ENCODE results near the gene GUCY1A2. TPM values are rescaled to one million over a fixed set of nuclear protein-coding genes. Genes with fewer than 3 reads are reported as not detected.

The GUCY1A2 gene
- total and polyA plus RNA-seq, 2 donors from 2014 or later = 0.75 to 16.1 TPM

DNA sequence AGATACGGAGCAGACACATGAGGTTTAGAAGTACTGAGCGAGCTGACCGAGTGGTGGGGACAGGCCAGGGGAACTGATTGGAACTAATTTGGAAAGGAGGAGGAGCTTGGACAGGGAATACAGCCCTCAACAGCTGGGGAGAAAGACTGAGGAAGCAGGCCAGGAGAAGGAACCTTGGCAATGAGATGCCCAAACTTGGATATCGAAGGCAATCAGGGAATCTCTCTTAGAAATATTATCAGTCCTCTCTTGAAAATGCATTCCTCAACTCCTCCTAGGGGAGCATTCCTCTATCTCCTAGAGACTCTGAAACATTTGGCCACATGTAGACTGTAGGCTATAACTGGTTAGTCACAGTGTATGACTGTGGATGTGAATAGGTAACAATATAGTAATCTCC, 284.6 kb downstream of the GUCY1A2 start:
- Histone ChIP-seq H3K4me1 (ENCODE audit: control insufficient read depth in 2 of 3, insufficient read depth in 2 of 3, low read depth in 1 of 3, low read length in 3 of 3) (no peaks in the 10 kb centered on the region), H3K36me3 (ENCODE audit: control insufficient read depth in 2 of 3, insufficient read depth in 3 of 3, low read length in 3 of 3) (no peaks in the 10 kb centered on the region), H3K27ac (ENCODE audit: low read depth in 2 of 2, low read length in 2 of 2) (no peak overlapping the region), H3K9me3 (ENCODE audit: control insufficient read depth in 2 of 3, insufficient read depth in 1 of 3, low read length in 3 of 3) (no peaks in the 10 kb centered on the region), H3K9ac (ENCODE audit: low read length in 3 of 3) (no peak overlapping the region), H3K27me3 (ENCODE audit: control insufficient read depth, insufficient read depth, low read length) (no peaks in the 10 kb centered on the region), H3K4me3 (ENCODE audit: low read length in 3 of 3) (no peak overlapping the region)
- FAIRE-seq (no peak), DNase-seq (no peak)
- TF ChIP-seq, protein P1, sequence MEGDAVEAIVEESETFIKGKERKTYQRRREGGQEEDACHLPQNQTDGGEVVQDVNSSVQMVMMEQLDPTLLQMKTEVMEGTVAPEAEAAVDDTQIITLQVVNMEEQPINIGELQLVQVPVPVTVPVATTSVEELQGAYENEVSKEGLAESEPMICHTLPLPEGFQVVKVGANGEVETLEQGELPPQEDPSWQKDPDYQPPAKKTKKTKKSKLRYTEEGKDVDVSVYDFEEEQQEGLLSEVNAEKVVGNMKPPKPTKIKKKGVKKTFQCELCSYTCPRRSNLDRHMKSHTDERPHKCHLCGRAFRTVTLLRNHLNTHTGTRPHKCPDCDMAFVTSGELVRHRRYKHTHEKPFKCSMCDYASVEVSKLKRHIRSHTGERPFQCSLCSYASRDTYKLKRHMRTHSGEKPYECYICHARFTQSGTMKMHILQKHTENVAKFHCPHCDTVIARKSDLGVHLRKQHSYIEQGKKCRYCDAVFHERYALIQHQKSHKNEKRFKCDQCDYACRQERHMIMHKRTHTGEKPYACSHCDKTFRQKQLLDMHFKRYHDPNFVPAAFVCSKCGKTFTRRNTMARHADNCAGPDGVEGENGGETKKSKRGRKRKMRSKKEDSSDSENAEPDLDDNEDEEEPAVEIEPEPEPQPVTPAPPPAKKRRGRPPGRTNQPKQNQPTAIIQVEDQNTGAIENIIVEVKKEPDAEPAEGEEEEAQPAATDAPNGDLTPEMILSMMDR (IDR thresholded peaks at IDR 0.05; ENCODE audit: borderline replicate concordance, extremely low read depth, insufficient read depth) = no peak
- intact Hi-C loops (cut with DNase I) = no loop called here

DNA sequence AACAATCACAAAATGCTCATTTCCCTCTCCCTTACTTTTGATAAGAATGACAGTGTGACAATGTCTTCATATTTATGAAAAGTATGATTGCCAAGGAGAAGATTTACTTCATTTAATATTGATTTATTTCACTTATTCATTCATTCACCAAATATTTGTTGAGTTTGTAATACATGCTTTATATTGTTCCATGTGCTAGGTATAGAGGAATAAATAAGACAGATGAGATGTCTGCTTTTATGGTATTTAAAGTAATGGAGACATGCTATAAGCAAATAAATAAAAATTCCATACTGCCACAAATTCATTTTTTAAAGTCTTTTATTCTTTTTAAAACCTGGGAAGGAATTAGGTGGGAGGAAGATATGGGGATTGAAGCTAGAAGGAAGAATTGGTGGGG, 289.4 kb downstream of the GUCY1A2 start:
- no peaks in the 10 kb centered on the region for H3K4me1 ChIP-seq (ENCODE audit: control insufficient read depth in 2 of 3, insufficient read depth in 2 of 3, low read depth in 1 of 3, low read length in 3 of 3)
- H3K9ac ChIP-seq (ENCODE audit: low read length in 3 of 3) = no peak overlapping the region
- intact Hi-C loops (cut with DNase I) = no loop called here
- DNase-seq (no peak), FAIRE-seq (no peak)
- no peaks in the 10 kb centered on the region for H3K36me3 ChIP-seq (ENCODE audit: control insufficient read depth in 2 of 3, insufficient read depth in 3 of 3, low read length in 3 of 3)
- TF ChIP-seq, protein P1 (IDR thresholded peaks at IDR 0.05; ENCODE audit: borderline replicate concordance, extremely low read depth, insufficient read depth) = no peak
- no peaks in the 10 kb centered on the region for H3K27me3 ChIP-seq (ENCODE audit: control insufficient read depth, insufficient read depth, low read length)
- H3K27ac ChIP-seq (ENCODE audit: low read depth in 2 of 2, low read length in 2 of 2) = no peak overlapping the region
- no peak overlapping the region for H3K4me3 ChIP-seq (ENCODE audit: low read length in 3 of 3)
- H3K9me3 ChIP-seq (ENCODE audit: control insufficient read depth in 2 of 3, insufficient read depth in 1 of 3, low read length in 3 of 3) = no peaks in the 10 kb centered on the region

DNA sequence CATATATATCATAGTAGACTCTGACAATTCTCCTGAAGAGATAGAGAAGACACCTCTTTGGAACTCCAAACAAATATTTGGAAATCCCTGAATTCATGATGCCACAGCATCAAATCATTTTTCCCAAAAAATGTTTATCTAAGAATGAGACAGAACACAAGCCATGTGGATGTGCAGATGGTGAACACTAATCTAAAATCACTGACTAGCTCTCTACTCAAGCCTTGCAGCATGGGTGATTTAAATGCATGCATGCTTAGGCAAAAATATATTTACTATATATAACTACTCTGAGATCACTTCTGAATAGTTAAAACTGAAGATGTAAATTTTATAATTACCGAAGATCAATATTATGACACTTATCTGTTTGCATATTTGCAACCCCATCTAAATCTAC, 289.9 kb downstream of the GUCY1A2 start:
- intact Hi-C loops (cut with DNase I) = no loop called here
- Histone ChIP-seq H3K4me3 (ENCODE audit: low read length in 3 of 3) (no peak overlapping the region), H3K27me3 (ENCODE audit: control insufficient read depth, insufficient read depth, low read length) (no peaks in the 10 kb centered on the region), H3K36me3 (ENCODE audit: control insufficient read depth in 2 of 3, insufficient read depth in 3 of 3, low read length in 3 of 3) (no peaks in the 10 kb centered on the region), H3K9me3 (ENCODE audit: control insufficient read depth in 2 of 3, insufficient read depth in 1 of 3, low read length in 3 of 3) (no peaks in the 10 kb centered on the region), H3K4me1 (ENCODE audit: control insufficient read depth in 2 of 3, insufficient read depth in 2 of 3, low read depth in 1 of 3, low read length in 3 of 3) (no peaks in the 10 kb centered on the region), H3K27ac (ENCODE audit: low read depth in 2 of 2, low read length in 2 of 2) (no peak overlapping the region), H3K9ac (ENCODE audit: low read length in 3 of 3) (no peak overlapping the region)
- TF ChIP-seq, protein P1 (IDR thresholded peaks at IDR 0.05; ENCODE audit: borderline replicate concordance, extremely low read depth, insufficient read depth) = no peak
- FAIRE-seq = no peak
- DNase-seq = no peak

DNA sequence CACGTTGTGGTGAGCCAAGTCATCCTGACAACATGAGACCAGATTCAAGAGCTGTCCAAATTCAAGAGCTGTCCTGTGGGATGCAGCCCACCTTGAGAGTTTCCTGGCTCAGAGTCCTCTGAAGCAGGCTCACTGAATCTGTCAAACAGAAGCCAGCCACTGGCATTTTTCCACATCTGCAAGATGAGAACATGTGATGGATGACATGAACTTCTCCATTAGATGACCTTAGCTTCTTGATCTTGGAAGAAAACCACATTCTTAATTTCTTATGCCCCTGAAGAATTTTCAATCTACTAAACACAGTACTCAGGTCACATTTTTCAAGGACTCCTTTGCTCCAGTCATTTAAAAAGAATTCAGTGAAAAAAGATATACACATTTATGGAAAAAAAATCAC, 291.0 kb downstream of the GUCY1A2 start:
- H3K9ac ChIP-seq (ENCODE audit: low read length in 3 of 3) = no peak overlapping the region
- no peaks in the 10 kb centered on the region for H3K4me1 ChIP-seq (ENCODE audit: control insufficient read depth in 2 of 3, insufficient read depth in 2 of 3, low read depth in 1 of 3, low read length in 3 of 3)
- TF ChIP-seq, protein P1 (IDR thresholded peaks at IDR 0.05; ENCODE audit: borderline replicate concordance, extremely low read depth, insufficient read depth) = no peak
- no peak overlapping the region for H3K4me3 ChIP-seq (ENCODE audit: low read length in 3 of 3)
- FAIRE-seq = no peak
- no peak for DNase-seq
- no peaks in the 10 kb centered on the region for H3K9me3 ChIP-seq (ENCODE audit: control insufficient read depth in 2 of 3, insufficient read depth in 1 of 3, low read length in 3 of 3)
- no peak overlapping the region for H3K27ac ChIP-seq (ENCODE audit: low read depth in 2 of 2, low read length in 2 of 2)
- H3K36me3 ChIP-seq (ENCODE audit: control insufficient read depth in 2 of 3, insufficient read depth in 3 of 3, low read length in 3 of 3) = no peaks in the 10 kb centered on the region
- intact Hi-C loops (cut with DNase I) = no loop called here
- H3K27me3 ChIP-seq (ENCODE audit: control insufficient read depth, insufficient read depth, low read length) = no peaks in the 10 kb centered on the region
